Mesenchymal stem cell (in vitro differentiated cells and primary cell): ENCODE results near the gene TCF15. TPM values are rescaled to one million over a fixed set of nuclear protein-coding genes. Genes with fewer than 3 reads are reported as not detected.

Experiments used
- DNase-seq: peaks from one replicate; pipeline ENCODE4 v3.0.0-alpha.2; 2013
- H2AFZ ChIP-seq: one replicate; pipeline ENCODE4 v1.6.1; 2013; ENCODE audit warnings: low read depth, mild to moderate bottlenecking, control low read depth, inconsistent platforms, low read length, moderate library complexity
- H2AK5ac ChIP-seq: 2 replicates; pipeline ENCODE4 v1.6.1; 2013; ENCODE audit warnings: low read length, moderate library complexity, mild to moderate bottlenecking, inconsistent platforms; ENCODE audit not compliant: severe bottlenecking
- H2BK120ac ChIP-seq: one replicate; pipeline ENCODE4 v1.6.1; 2013; ENCODE audit warnings: low read depth, mild to moderate bottlenecking, inconsistent platforms, low read length, moderate library complexity
- H2BK12ac ChIP-seq, 2 experiments: one replicate each; pipeline ENCODE4 v1.6.1; 2013; ENCODE audit warnings: inconsistent platforms in 2 of 2, low read length in 2 of 2, mild to moderate bottlenecking in 2 of 2, moderate library complexity in 2 of 2, control low read depth in 1 of 2
- H2BK15ac ChIP-seq: one replicate; pipeline ENCODE4 v1.6.1; 2013; ENCODE audit warnings: mild to moderate bottlenecking, low read depth, inconsistent platforms; ENCODE audit not compliant: poor library complexity, severe bottlenecking
- H2BK5ac ChIP-seq: 2 replicates; pipeline ENCODE4 v1.6.1; 2013; ENCODE audit warnings: low read depth, mild to moderate bottlenecking, low read length, control low read depth, inconsistent platforms; ENCODE audit not compliant: poor library complexity, severe bottlenecking
- H3K14ac ChIP-seq, 2 experiments: one replicate each; pipeline ENCODE4 v1.6.1; 2013; ENCODE audit warnings: inconsistent platforms in 2 of 2, low read length in 2 of 2, control low read depth in 1 of 2, mild to moderate bottlenecking in 1 of 2, moderate library complexity in 1 of 2
- H3K18ac ChIP-seq, 2 experiments: one replicate each; pipeline ENCODE4 v1.6.1; 2013; ENCODE audit warnings: inconsistent platforms in 2 of 2, low read length in 2 of 2, control low read depth in 1 of 2, low read depth in 1 of 2, mild to moderate bottlenecking in 1 of 2
- H3K23ac ChIP-seq, 2 experiments: one replicate each; pipeline ENCODE4 v1.6.1; 2013; ENCODE audit warnings: inconsistent platforms in 2 of 2, low read length in 2 of 2, mild to moderate bottlenecking in 2 of 2, moderate library complexity in 2 of 2, control low read depth in 1 of 2
- H3K27ac ChIP-seq: 2 replicates; pipeline ENCODE4 v1.5.1; 2013; ENCODE audit warnings: mild to moderate bottlenecking, moderate library complexity, low read length, control low read depth, inconsistent platforms; ENCODE audit not compliant: poor library complexity, severe bottlenecking
- H3K27me3 ChIP-seq, 2 experiments: 2 replicates each; pipeline versions ENCODE4 v1.6.1 to v1.7.0; 2013; ENCODE audit warnings: low read length in 2 of 2, mild to moderate bottlenecking in 2 of 2, moderate library complexity in 2 of 2, control low read depth in 1 of 2, inconsistent platforms in 1 of 2; ENCODE audit not compliant: control insufficient read depth in 1 of 2, insufficient read depth in 1 of 2
- H3K36me3 ChIP-seq, 2 experiments: 2 replicates each; pipeline versions ENCODE4 v1.6.1 to v1.7.0; 2013; ENCODE audit warnings: low read length in 2 of 2, control low read depth in 1 of 2, inconsistent platforms in 1 of 2, low read depth in 1 of 2, mild to moderate bottlenecking in 1 of 2; ENCODE audit not compliant: insufficient read depth in 2 of 2, control insufficient read depth in 1 of 2
- H3K4ac ChIP-seq, 2 experiments: one replicate each; pipeline ENCODE4 v1.6.1; 2013; ENCODE audit warnings: inconsistent platforms in 2 of 2, low read length in 2 of 2, mild to moderate bottlenecking in 2 of 2, moderate library complexity in 2 of 2, control low read depth in 1 of 2, low read depth in 1 of 2
- H3K4me1 ChIP-seq: 2 replicates; pipeline ENCODE4 v1.6.1; 2013; ENCODE audit warnings: low read depth, low read length, control low read depth; ENCODE audit not compliant: control insufficient read depth, insufficient read depth
- H3K4me2 ChIP-seq: 2 replicates; pipeline ENCODE4 v1.6.1; 2013; ENCODE audit warnings: low read length, mild to moderate bottlenecking, inconsistent platforms; ENCODE audit not compliant: poor library complexity, severe bottlenecking
- H3K4me3 ChIP-seq, 2 experiments: 2 replicates each; pipeline versions ENCODE4 v1.5.1 to v1.7.0; 2013; ENCODE audit warnings: low read length in 2 of 2, mild to moderate bottlenecking in 2 of 2, control low read depth in 1 of 2, low read depth in 1 of 2; ENCODE audit not compliant: insufficient read depth in 1 of 2
- H3K79me1 ChIP-seq: replicated peaks from 2 replicates; pipeline ENCODE4 v1.6.1; 2013; ENCODE audit warnings: mild to moderate bottlenecking, control low read depth, low read length, inconsistent platforms; ENCODE audit not compliant: poor library complexity, severe bottlenecking
- H3K9ac ChIP-seq: 2 replicates; pipeline ENCODE4 v1.7.0; 2013; ENCODE audit warnings: mild to moderate bottlenecking, low read length, moderate library complexity
- H3K9me3 ChIP-seq: 2 replicates; pipeline ENCODE4 v1.7.0; 2013; ENCODE audit warnings: mild to moderate bottlenecking, low read length; ENCODE audit not compliant: control insufficient read depth
- H4K8ac ChIP-seq: one replicate; pipeline ENCODE4 v1.6.1; 2013; ENCODE audit warnings: inconsistent platforms, mild to moderate bottlenecking, low read length, moderate library complexity
- H4K91ac ChIP-seq: one replicate; pipeline ENCODE4 v1.6.1; 2013; ENCODE audit warnings: mild to moderate bottlenecking, low read length, inconsistent platforms
- WGBS: methylation state at CpG from one replicate; pipeline ENCODE4 v1.1.7; 2013; ENCODE audit warnings: mixed read lengths; 5-methylcytosine and 5-hydroxymethylcytosine counted together
- polyA plus RNA-seq, 2 experiments: library from polyadenylated mRNA; stranded (reverse); fragments of 200-250 nt; gene quantifications; one replicate each; pipeline ENCODE4 v1.2.3, GENCODE V29; 2013

TCF15 gene
- polyA plus RNA-seq (2013, experiment 1 of 2), result not detected
- not detected for polyA plus RNA-seq (2013, experiment 2 of 2)

- Histone ChIP-seq H4K91ac (peak within 1 kb of the TSS; percentile 12), H3K4ac (no peak within 1 kb of the TSS), H2BK5ac (no peak within 1 kb of the TSS), H3K4me2 (no peak within 1 kb of the TSS), H2AK5ac (no peak within 1 kb of the TSS), H3K9ac (no peak within 1 kb of the TSS), H3K18ac (no peak within 1 kb of the TSS), H2BK120ac (no peak within 1 kb of the TSS), H3K27me3 (peaks cover 80 to 85% of the 10 kb centered on the region in 2 experiments), H4K8ac (peak within 1 kb of the TSS; percentile 20), H3K79me1 (no peaks in the 10 kb centered on the region), H3K14ac (no peak within 1 kb of the TSS), H2BK15ac (no peak within 1 kb of the TSS), H3K4me1 (peaks cover 12% of the 10 kb centered on the region), H3K4me3 (peak within 1 kb of the TSS in 1 of 2 experiments; percentile 14), H3K9me3 (no peaks in the 10 kb centered on the region), H2BK12ac (no peak within 1 kb of the TSS), H3K36me3 (no peaks in the 10 kb centered on the region), H3K27ac (no peak within 1 kb of the TSS), H2AFZ (no peak within 1 kb of the TSS), H3K23ac (no peak within 1 kb of the TSS)
- DNase-seq, result no peak
- WGBS, result 16% methylated on average over 79 of the region's 84 CpGs
Observed at GRCh38 chr20:610130-611046, at the start of gene TCF15. Gene TCF15, minus strand, starts transcription at chr20:610309. Its CDS starts 72 bp downstream, at chr20:610237.

DNA sequence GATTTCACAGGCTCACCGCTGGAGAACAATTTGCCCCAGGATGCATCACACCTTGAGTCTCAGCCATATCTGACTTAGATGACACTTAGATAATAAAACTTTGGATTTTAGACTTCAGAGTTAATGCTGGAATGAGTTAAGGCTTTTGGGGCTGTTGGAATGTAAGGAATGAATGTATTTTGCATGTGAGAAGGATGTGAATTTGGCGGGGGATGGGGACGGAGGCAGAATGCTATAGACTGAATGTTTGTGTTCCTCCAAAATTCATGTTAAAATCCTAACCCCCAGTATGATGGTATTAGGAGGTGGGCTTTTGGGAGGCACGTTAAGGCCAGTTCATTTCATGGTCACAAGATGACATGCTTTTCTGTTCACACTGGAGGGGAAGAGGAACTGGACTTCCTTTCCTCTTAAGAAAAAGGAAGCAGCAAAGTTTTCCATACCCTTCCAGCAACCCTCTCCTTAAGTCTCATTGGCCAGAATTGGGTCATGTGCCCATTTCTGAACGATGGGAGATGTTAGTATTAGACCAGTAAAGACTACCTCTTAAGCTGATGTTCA is 48.7 kb upstream of the TCF15 start:
- no peak overlapping the region for H2BK12ac ChIP-seq
- WGBS, result 23% methylated on average over 3 of the region's 5 CpGs

DNA sequence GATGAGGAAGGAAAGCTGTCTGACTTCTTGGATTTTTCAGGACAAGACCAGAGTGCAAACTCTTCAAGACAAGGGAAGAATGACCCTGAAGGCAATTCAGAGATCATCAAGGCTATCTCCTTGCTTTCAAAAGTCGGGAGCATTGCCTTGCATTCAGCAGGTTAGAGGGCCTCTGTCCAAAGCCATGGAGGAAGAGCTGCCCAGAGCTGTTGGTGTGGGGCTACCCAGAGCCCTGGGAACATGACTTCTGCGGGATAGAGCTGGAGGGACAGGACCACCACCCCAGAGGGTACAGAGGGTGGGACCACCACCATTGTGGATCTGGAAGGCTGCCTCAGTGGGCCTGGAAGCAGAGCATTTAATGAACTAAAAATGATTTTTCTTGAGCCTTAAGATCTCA is 48.1 kb upstream of the TCF15 start:
- Histone ChIP-seq H3K9ac (no peak overlapping the region), H2AFZ (no peak overlapping the region), H3K18ac (no peak overlapping the region), H4K91ac (no peak overlapping the region), H2BK5ac (no peak overlapping the region), H3K23ac (no peak overlapping the region), H2BK15ac (no peak overlapping the region), H3K9me3 (no peaks in the 10 kb centered on the region), H3K4me3 (no peak overlapping the region), H3K4ac (no peak overlapping the region), H2AK5ac (no peak overlapping the region), H3K79me1 (no peaks in the 10 kb centered on the region), H3K4me1 (peaks cover 17% of the 10 kb centered on the region), H3K4me2 (no peak overlapping the region), H2BK12ac (no peak overlapping the region), H2BK120ac (no peak overlapping the region), H4K8ac (no peak overlapping the region), H3K14ac (no peak overlapping the region), H3K27me3 (peaks cover 63 to 66% of the 10 kb centered on the region in 2 experiments), H3K36me3 (no peaks in the 10 kb centered on the region), H3K27ac (no peak overlapping the region)
- no peak for DNase-seq
- 33% methylated on average over 2 of the region's 2 CpGs for WGBS

More for the DNA sequence above, 48.7 kb upstream of the TCF15 start:
- Histone ChIP-seq H3K9me3 (no peaks in the 10 kb centered on the region), H3K27me3 (peaks cover 64 to 72% of the 10 kb centered on the region in 2 experiments), H3K4ac (no peak overlapping the region), H2AFZ (no peak overlapping the region), H2BK15ac (no peak overlapping the region), H2AK5ac (no peak overlapping the region), H3K4me1 (peaks cover 16% of the 10 kb centered on the region), H3K14ac (no peak overlapping the region), H3K4me3 (no peak overlapping the region), H3K27ac (no peak overlapping the region), H3K23ac (no peak overlapping the region), H3K18ac (no peak overlapping the region), H3K36me3 (no peaks in the 10 kb centered on the region), H3K4me2 (no peak overlapping the region), H4K8ac (no peak overlapping the region), H3K79me1 (no peaks in the 10 kb centered on the region), H3K9ac (no peak overlapping the region), H2BK120ac (no peak overlapping the region), H4K91ac (no peak overlapping the region), H2BK5ac (no peak overlapping the region)
- DNase-seq, result no peak
